NCI-H226 (cell line): ENCODE measurements around the gene ZNF500.
"Not testable (repeated sequence)": the region's sequence is repeated elsewhere in the genome, so short reads cannot be mapped to it uniquely, and the experiment has no call there.

Experiments used
- DNase-seq: peaks from one replicate; pipeline ENCODE4 v3.0.0-alpha.2; 2015

ZNF500 gene

DNA sequence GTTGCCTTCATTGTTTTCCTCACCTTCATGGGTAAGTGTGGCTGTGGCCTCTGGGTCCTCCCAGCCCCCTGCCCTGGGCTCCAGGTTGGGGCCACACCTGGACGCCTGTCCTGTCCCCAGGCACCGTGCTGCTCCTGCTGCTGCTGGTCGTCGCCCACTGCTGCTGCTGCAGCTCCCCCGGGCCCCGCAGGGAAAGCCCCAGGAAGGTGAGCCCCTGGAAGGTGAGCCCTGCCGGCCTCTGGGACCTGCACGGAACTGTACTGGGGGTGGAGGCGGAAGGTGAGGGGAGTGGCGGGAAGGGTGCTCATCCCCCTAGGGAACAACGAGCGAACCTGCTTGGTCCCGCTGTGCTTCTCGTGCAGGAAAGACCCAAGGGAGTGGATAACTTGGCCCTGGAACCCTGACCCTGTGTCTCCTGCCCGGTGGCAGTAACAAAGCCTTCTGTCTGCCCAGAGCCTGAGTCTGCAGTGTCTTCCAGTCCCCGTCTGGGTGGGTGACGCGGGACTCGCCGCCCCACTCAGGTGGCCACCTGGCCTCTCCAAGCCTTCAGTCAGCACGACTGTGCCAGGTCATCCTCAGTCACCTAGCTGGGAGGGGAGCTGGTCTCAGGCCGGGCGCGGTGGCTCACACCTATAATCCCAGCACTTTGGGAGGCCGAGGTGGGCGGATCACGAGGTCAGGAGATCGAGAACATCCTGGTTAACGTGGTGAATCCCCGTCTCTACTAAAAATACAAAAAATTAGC, 29.0 kb upstream of the ZNF500 start:
- no peak for DNase-seq

GRCh38 chr16:4795181-4795827, 28.3 kb upstream of the ZNF500 start, which contains the start of gene SMIM22:
Gene SMIM22, plus strand, starts transcription at chr16:4795369. Its CDS starts 366 bp downstream, at chr16:4795735.
- DNase-seq = no peak

DNA sequence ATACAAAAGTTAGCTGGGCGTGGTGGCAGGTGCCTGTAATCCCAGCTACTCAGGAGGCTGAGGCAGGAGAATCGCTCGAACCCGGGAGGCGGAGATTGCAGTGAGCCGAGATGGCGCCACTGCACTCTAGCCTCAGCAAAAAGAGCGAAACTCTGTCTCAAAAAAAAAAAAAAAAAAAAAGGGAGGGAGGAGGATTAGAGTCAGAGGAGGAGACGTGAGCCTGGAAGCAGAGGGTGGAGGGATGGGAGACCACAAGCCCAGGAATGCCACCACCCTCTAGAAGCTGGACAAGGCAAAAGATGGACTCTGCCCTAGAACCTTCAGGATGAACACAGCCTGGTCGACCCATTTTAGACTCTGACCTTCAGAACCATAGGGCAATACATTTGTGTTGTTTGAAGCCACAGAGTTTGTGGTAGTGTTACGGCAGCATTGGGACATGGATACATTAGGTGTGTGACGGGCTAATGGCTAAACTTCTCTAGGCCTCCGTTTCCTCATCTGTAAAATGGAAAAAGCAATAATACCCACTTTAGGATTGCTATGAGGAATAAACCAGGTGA, 26.1 kb upstream of the ZNF500 start:
- DNase-seq = no peak

- no peak for DNase-seq
These were observed 23.9 kb upstream of the ZNF500 start for GRCh38 chr16:4790871-4791270.

- no peak for DNase-seq
These were observed 23.3 kb upstream of the ZNF500 start for GRCh38 chr16:4790261-4790660.

- no peak for DNase-seq
These were observed 21.9 kb upstream of the ZNF500 start for GRCh38 chr16:4788910-4789309.

DNA sequence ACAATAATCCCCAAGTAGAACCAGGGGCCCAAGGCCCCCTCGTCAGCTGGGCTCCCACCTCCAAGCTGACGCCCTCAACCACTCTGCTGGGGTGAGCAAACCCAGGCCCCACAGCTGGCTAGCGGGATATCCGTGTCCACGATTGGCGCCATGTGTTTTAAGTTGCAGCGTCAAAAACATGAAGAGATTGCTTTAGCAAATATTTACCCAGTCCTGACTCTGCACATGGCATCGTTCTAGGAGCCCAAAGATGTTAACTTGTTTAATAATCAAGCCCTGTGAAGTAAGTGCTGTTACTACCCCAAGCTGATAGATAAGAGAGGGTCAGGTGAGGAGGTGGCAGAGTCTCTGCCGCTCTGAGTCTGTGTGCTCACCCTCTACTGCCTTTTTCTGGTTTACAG, 21.5 kb upstream of the ZNF500 start:
- DNase-seq = no peak

GRCh38 chr16:4787627-4788482, 20.9 kb upstream of the ZNF500 start, which contains the start of gene SEPTIN12:
Gene SEPTIN12, minus strand, starts transcription at chr16:4788345. Its CDS starts 700 bp downstream, at chr16:4787645.
- no peak for DNase-seq

DNA sequence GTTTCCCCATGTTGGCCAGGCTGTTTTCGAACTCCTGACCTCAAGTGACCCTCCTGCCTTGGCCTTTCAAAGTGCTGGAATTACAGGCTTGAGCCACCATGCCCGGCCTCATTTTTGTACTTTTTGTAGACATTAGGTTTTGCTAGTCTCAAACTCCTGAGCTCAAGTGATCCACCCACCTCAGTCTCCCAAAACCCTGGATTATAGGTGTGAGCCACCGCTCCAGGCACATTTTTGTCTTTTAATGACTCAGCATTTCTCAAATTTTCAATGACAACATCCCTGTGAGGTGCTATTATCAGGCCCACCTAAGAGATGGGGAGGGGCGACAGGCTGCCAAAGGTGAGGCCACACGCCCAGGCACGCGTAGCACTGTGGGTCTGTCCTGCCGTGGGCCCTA, 20.1 kb upstream of the ZNF500 start:
- DNase-seq = no peak

- DNase-seq = no peak
These were observed 18.9 kb upstream of the ZNF500 start for GRCh38 chr16:4785758-4786433.

DNA sequence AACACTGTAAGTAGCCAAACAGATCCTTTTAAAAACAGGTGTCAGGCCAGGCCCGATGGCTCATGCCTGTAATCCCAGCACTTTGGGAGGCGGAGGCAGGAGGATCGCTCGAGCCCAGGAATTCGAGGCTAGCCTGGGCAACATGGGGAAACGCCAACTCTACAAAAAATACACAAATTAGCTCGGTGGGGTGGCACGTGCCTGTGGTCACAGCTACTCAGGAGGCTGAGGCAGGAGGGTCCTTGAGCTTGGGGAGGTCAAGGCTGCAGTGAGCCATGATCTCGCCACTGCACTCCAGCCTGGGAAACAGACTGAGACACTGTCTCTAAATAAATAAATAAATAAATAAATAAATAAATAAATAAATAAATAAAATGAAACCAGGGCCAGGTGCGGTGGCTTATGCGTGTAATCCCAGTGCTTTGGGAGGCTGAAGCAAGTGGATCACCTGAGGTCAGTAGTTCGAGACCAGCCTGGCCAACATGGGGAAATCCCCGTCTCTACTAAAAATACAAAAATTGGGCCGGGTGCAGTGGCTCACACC, 17.6 kb upstream of the ZNF500 start:
- DNase-seq = not testable (repeated sequence)

DNA sequence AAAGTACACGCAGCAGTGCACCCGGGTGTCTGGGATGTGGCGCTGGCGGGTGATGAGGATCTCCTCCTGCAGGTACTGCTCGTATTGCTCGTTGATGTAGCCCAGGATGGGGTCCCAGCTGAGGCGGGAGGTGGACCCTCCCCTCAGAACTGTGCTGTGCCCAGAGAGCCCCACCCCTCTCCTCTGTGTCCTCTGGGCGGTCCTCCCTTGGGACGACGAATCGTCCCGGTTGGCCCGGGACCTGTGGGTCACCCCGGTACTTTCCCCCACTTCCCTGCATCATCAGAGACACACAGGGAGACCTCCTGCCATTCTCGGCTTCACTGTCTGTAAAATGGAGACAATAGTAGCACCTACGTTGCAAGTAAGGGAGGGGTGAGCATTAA, 17.0 kb upstream of the ZNF500 start:
- no peak for DNase-seq

- DNase-seq = no peak
These were observed 16.4 kb upstream of the ZNF500 start for GRCh38 chr16:4783251-4783950.

DNA sequence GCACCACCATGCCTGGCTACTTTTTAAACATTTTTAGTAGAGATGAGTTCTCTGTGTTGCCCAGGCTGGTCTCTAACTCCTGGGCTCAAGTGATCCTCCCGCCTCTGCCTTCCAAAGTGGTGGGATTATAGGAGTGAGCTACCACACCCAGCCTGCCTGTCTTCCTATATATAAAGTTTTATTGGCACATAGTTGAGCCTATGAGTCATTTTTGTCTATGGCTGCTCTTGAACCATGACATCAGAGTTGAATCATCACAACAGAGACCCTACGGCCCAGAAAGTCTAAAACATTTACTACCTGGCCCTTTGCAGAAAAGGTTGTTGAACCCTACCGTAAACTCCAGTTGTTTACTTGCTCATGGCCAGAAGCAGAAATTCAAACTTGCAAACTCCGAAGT, 13.3 kb upstream of the ZNF500 start:
- no peak for DNase-seq

DNA sequence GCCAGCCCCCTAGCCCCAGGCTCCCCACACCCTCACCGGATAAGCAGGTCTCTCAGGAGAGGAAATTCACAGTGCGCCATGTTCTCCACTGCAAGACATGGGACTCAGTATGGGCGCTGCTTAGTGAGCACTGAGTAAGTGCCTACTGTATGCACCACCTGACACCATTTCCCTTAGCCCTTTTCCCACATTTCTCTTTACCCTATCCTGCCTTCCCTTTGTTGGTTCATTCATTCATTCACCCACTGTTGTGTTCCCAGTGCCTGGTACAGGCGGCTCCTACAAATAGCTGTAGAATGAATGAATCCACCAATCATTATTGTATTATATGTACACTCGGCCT, 11.1 kb upstream of the ZNF500 start:
- no peak for DNase-seq

- DNase-seq = no peak
These were observed 10.5 kb upstream of the ZNF500 start for GRCh38 chr16:4777339-4778049.

DNA sequence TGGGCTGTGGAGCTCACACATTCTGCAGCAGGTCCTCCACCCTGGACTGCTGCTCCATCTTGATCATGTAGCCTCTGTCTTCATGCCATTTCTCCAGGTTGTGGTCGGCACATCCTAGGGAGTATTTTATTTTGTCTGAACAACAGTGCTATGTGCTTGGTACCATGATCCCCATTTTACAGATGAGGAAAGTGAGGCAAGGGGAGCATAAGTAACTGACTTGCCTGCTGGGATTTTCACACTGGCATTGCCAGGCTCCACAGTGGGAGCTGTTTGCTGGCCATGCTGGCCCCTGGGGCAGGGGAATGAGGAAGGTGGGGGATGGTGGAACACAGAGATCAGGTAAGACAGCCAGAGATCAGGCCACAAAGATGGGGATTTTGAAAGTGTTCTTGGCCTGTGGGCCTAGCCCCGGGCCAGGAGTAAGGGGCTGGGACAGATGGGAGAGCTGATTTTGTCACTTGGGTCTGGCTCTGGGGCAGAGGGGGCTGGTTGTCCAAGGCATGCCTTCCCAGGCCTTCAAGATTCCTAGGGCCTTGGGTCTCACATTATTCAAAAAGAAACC, 9.3 kb upstream of the ZNF500 start:
- DNase-seq = no peak

- no peak for DNase-seq
These were observed 8.0 kb upstream of the ZNF500 start for GRCh38 chr16:4775005-4775404.

DNA sequence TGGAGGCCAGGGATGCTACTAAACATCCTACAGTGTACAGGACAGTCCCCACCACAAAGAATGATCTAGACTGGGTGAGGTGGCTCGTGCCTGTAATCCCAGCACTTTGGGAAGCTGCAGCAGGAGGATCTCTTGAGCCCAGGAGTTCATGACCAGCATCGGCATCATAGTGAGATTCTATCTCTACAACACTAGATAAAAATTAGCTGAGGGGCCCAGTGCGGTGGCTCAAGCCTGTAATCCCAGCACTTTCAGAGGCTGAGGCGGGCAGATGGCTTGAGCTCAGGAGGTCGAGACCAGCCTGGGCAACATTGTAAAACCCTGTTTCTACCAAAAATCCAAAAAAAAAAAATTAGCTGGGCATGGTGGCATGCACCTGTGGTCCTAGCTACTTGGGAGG, 5.4 kb upstream of the ZNF500 start:
- no peak for DNase-seq

DNA sequence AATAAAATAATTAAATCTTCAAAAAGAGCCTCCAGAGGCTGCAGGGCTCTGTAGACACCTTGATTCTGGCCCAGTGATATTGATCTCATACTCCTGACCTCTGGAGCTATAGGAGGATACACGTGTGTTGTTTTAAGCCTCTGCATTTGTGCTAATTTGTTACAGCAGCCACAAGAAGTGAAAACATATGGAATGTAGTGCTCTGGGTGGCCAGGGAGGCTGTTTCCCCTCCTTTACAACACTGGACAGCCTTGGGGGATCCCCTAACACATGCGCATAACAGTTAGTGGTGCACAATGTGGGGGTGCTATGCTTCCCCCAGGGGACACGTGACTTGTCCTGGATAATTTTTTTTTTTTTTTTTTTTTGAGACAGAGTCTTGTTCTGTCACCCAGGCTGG, 4.7 kb upstream of the ZNF500 start:
- no peak for DNase-seq

- no peak for DNase-seq
These were observed 2.3 kb upstream of the ZNF500 start for GRCh38 chr16:4769306-4769638.
